ENCODE results near the gene GRAMD2B. TPM values are rescaled to one million over a fixed set of nuclear protein-coding genes. Genes with fewer than 3 reads are reported as not detected.

Gene GRAMD2B
- total and polyA plus RNA-seq, 2 experiments from 2014 or later = 18.9 to 32.5 TPM

- Histone ChIP-seq H3K27me3 (no peaks in the 10 kb centered on the region), H3K36me3 (replicated peaks; ENCODE audit: insufficient read depth, low read depth) (no peaks in the 10 kb centered on the region), H3K4me2 (no peak overlapping the region), H2AFZ (no peak overlapping the region), H3K4me1 (ENCODE audit: insufficient read depth) (no peaks in the 10 kb centered on the region), H4K20me1 (ENCODE audit: insufficient read depth, poor library complexity, severe bottlenecking) (no peaks in the 10 kb centered on the region), H3K4me3 (no peak overlapping the region), H3K27ac (no peak overlapping the region), H3K9me2 (replicated peaks; ENCODE audit: insufficient read depth) (no peaks in the 10 kb centered on the region), H3K79me2 (peaks cover 8% of the 10 kb centered on the region), H3K9me3 (ENCODE audit: low read depth) (no peaks in the 10 kb centered on the region)
- no peak for TF ChIP-seq EZH2phosphoT487 (IDR thresholded peaks at IDR 0.05; ENCODE audit: low read depth, severe bottlenecking, unreplicated experiment)
- TF ChIP-seq EZH2 (IDR thresholded peaks at IDR 0.05; ENCODE audit: borderline replicate concordance) = no peak
- TF ChIP-seq CTCF (IDR thresholded peaks at IDR 0.05; ENCODE audit: poor library complexity) = no peak
- no peak for DNase-seq (ENCODE audit: low spot score)
- WGBS (ENCODE audit: low lambda C conversion rate, missing lambda C conversion rate) = 89% methylated on average over 2 of the region's 2 CpGs
Measured at GRCh38 chr5:126402621-126403555, 20.3 kb upstream of the GRAMD2B start.

GRCh38 chr5:126403876-126404275 is 19.3 kb upstream of the GRAMD2B start:
- H2AFZ ChIP-seq = no peak overlapping the region
- no peaks in the 10 kb centered on the region for H3K36me3 ChIP-seq (replicated peaks; ENCODE audit: insufficient read depth, low read depth)
- no peaks in the 10 kb centered on the region for H4K20me1 ChIP-seq (ENCODE audit: insufficient read depth, poor library complexity, severe bottlenecking)
- no peaks in the 10 kb centered on the region for H3K9me2 ChIP-seq (replicated peaks; ENCODE audit: insufficient read depth)
- TF ChIP-seq EZH2 (IDR thresholded peaks at IDR 0.05; ENCODE audit: borderline replicate concordance) (no peak), CTCF (IDR thresholded peaks at IDR 0.05; ENCODE audit: poor library complexity) (no peak), EZH2phosphoT487 (IDR thresholded peaks at IDR 0.05; ENCODE audit: low read depth, severe bottlenecking, unreplicated experiment) (no peak)
- no peak overlapping the region for H3K4me3 ChIP-seq
- no peaks in the 10 kb centered on the region for H3K27me3 ChIP-seq
- H3K79me2 ChIP-seq = peaks cover 8% of the 10 kb centered on the region
- no peak for DNase-seq (ENCODE audit: low spot score)
- no peak overlapping the region for H3K27ac ChIP-seq
- H3K9me3 ChIP-seq (ENCODE audit: low read depth) = no peaks in the 10 kb centered on the region
- H3K4me2 ChIP-seq = no peak overlapping the region
- no peaks in the 10 kb centered on the region for H3K4me1 ChIP-seq (ENCODE audit: insufficient read depth)

GRCh38 chr5:126410623-126411022 is 12.6 kb upstream of the GRAMD2B start:
- DNase-seq (ENCODE audit: low spot score) = no peak

More at GRCh38 chr5:126410623-126411022, 12.6 kb upstream of the GRAMD2B start:
- H3K4me1 ChIP-seq (ENCODE audit: insufficient read depth) = no peaks in the 10 kb centered on the region
- H4K20me1 ChIP-seq (ENCODE audit: insufficient read depth, poor library complexity, severe bottlenecking) = no peaks in the 10 kb centered on the region
- H2AFZ ChIP-seq = no peak overlapping the region
- H3K79me2 ChIP-seq = peaks cover 20% of the 10 kb centered on the region
- no peak overlapping the region for H3K4me3 ChIP-seq
- no peaks in the 10 kb centered on the region for H3K36me3 ChIP-seq (replicated peaks; ENCODE audit: insufficient read depth, low read depth)
- H3K27ac ChIP-seq = no peak overlapping the region
- 73% methylated on average over 2 of the region's 2 CpGs for WGBS (ENCODE audit: low lambda C conversion rate, missing lambda C conversion rate)
- H3K27me3 ChIP-seq = no peaks in the 10 kb centered on the region
- H3K4me2 ChIP-seq = no peak overlapping the region
- H3K9me3 ChIP-seq (ENCODE audit: low read depth) = no peaks in the 10 kb centered on the region
- no peak for TF ChIP-seq CTCF (IDR thresholded peaks at IDR 0.05; ENCODE audit: poor library complexity)
- no peak for TF ChIP-seq EZH2 (IDR thresholded peaks at IDR 0.05; ENCODE audit: borderline replicate concordance)
- TF ChIP-seq EZH2phosphoT487 (IDR thresholded peaks at IDR 0.05; ENCODE audit: low read depth, severe bottlenecking, unreplicated experiment) = no peak
- no peaks in the 10 kb centered on the region for H3K9me2 ChIP-seq (replicated peaks; ENCODE audit: insufficient read depth)
